ENCODE results near the gene GRM1.

- no peak for TF ChIP-seq POLR2A (IDR thresholded peaks at IDR 0.05; ENCODE audit: low read length)
- TF ChIP-seq GATA1 (IDR thresholded peaks at IDR 0.05; ENCODE audit: low read depth, low read length), result no peak
These were observed 405.2 kb downstream of the GRM1 start for GRCh38 chr6:146433881-146434731.

Measured in erythroblast (primary cell).